ENCODE measurements around the gene FAM131B. TPM values are rescaled to one million over a fixed set of nuclear protein-coding genes. Genes with fewer than 3 reads are reported as not detected.

Gene FAM131B
- total RNA-seq, 1 donor from 2014 or later, result 3.1 TPM

GRCh38 chr7:143374561-143374960, 12.0 kb upstream of the FAM131B start:
- no peak overlapping the region for H3K27ac Mint-ChIP-seq (ENCODE audit: unreplicated experiment)
- H3K9me3 Mint-ChIP-seq (ENCODE audit: low read depth), result no peaks in the 10 kb centered on the region
- no peak for DNase-seq (ENCODE audit: low spot score)
- no peaks in the 10 kb centered on the region for H3K36me3 Mint-ChIP-seq (ENCODE audit: low read depth)
- H3K4me1 Mint-ChIP-seq (ENCODE audit: low read depth), result peaks cover 33% of the 10 kb centered on the region
- no peak for TF ChIP-seq CTCF (IDR thresholded peaks at IDR 0.05)
- no peak overlapping the region for H3K4me3 Mint-ChIP-seq (ENCODE audit: unreplicated experiment)
- no peaks in the 10 kb centered on the region for H3K27me3 Mint-ChIP-seq (ENCODE audit: low read depth)

- Mint-ChIP-seq H3K4me3 (ENCODE audit: unreplicated experiment) (no peak overlapping the region), H3K36me3 (ENCODE audit: low read depth) (no peaks in the 10 kb centered on the region), H3K27ac (ENCODE audit: unreplicated experiment) (no peak overlapping the region), H3K9me3 (ENCODE audit: low read depth) (no peaks in the 10 kb centered on the region), H3K4me1 (ENCODE audit: low read depth) (peaks cover 20% of the 10 kb centered on the region), H3K27me3 (ENCODE audit: low read depth) (no peaks in the 10 kb centered on the region)
- peak; percentile 29 for TF ChIP-seq CTCF (IDR thresholded peaks at IDR 0.05)
- DNase-seq (ENCODE audit: low spot score), result no peak
These were observed 10.8 kb upstream of the FAM131B start for GRCh38 chr7:143373255-143373794.

GRCh38 chr7:143372070-143372469, 9.6 kb upstream of the FAM131B start:
- H3K4me3 Mint-ChIP-seq (ENCODE audit: unreplicated experiment), result no peak overlapping the region
- DNase-seq (ENCODE audit: low spot score), result no peak
- peaks cover 17% of the 10 kb centered on the region for H3K4me1 Mint-ChIP-seq (ENCODE audit: low read depth)
- H3K27me3 Mint-ChIP-seq (ENCODE audit: low read depth), result no peaks in the 10 kb centered on the region
- H3K9me3 Mint-ChIP-seq (ENCODE audit: low read depth), result no peaks in the 10 kb centered on the region
- no peak overlapping the region for H3K27ac Mint-ChIP-seq (ENCODE audit: unreplicated experiment)
- no peak for TF ChIP-seq CTCF (IDR thresholded peaks at IDR 0.05)
- H3K36me3 Mint-ChIP-seq (ENCODE audit: low read depth), result no peaks in the 10 kb centered on the region

GRCh38 chr7:143369678-143370651, 7.5 kb upstream of the FAM131B start:
- Mint-ChIP-seq H3K27ac (ENCODE audit: unreplicated experiment) (no peak overlapping the region), H3K27me3 (ENCODE audit: low read depth) (peaks cover 2% of the 10 kb centered on the region), H3K36me3 (ENCODE audit: low read depth) (no peaks in the 10 kb centered on the region), H3K4me1 (ENCODE audit: low read depth) (peaks cover 15% of the 10 kb centered on the region), H3K9me3 (ENCODE audit: low read depth) (no peaks in the 10 kb centered on the region), H3K4me3 (ENCODE audit: unreplicated experiment) (no peak overlapping the region)
- DNase-seq (ENCODE audit: low spot score), result no peak
- TF ChIP-seq CTCF (IDR thresholded peaks at IDR 0.05), result no peak

GRCh38 chr7:143368387-143368786, 5.9 kb upstream of the FAM131B start:
- Mint-ChIP-seq H3K27ac (ENCODE audit: unreplicated experiment) (no peak overlapping the region), H3K9me3 (ENCODE audit: low read depth) (no peaks in the 10 kb centered on the region), H3K27me3 (ENCODE audit: low read depth) (peaks cover 12% of the 10 kb centered on the region), H3K36me3 (ENCODE audit: low read depth) (no peaks in the 10 kb centered on the region), H3K4me3 (ENCODE audit: unreplicated experiment) (no peak overlapping the region), H3K4me1 (ENCODE audit: low read depth) (peaks cover 15% of the 10 kb centered on the region)
- TF ChIP-seq CTCF (IDR thresholded peaks at IDR 0.05), result no peak
- no peak for DNase-seq (ENCODE audit: low spot score)
